Uterus (tissue), 4 donors: ENCODE measurements around the gene MAPK8IP1. TPM values are rescaled to one million over a fixed set of nuclear protein-coding genes. Genes with fewer than 3 reads are reported as not detected.

ENCODE experiments used
- DNase-seq, 2 donors: peaks; one replicate each; pipeline ENCODE4 v3.0.0-alpha.2; 2019 to 2020
- H3K27ac ChIP-seq, 2 donors: fragments of 200-600 bp; sonication (generic); 1 replicate in 1 of 2; 2 replicates in 1 of 2; pipeline ENCODE4 v1.5.1; 2016 to 2018
- H3K27me3 ChIP-seq, 2 donors: fragments of 200-600 bp; sonication (generic); one replicate each; pipeline ENCODE4 v1.5.1; 2018 to 2019; ENCODE audit warnings: control low read depth in 1 of 2
- H3K36me3 ChIP-seq, 2 donors: fragments of 200-600 bp; sonication (generic); one replicate each; pipeline ENCODE4 v1.5.1; 2019; ENCODE audit warnings: control low read depth in 1 of 2
- H3K4me1 ChIP-seq, 2 donors: fragments of 200-600 bp; sonication (generic); one replicate each; pipeline ENCODE4 v1.5.1; 2018 to 2019; ENCODE audit warnings: control low read depth in 1 of 2
- H3K4me3 ChIP-seq, 2 donors: fragments of 200-600 bp; sonication (generic); 1 replicate in 1 of 2; 2 replicates in 1 of 2; pipeline ENCODE4 v1.5.1; 2018 to 2019; ENCODE audit warnings: mild to moderate bottlenecking in 1 of 2
- H3K9me3 ChIP-seq, 2 donors: fragments of 200-600 bp; sonication (generic); one replicate each; pipeline ENCODE4 v1.5.1; 2019; ENCODE audit warnings: control low read depth in 1 of 2
- CTCF ChIP-seq, 4 experiments: fragments of 200-600 bp in 2 of 4; fragments of 450-650 bp in 2 of 4; sonication (generic) in 2 of 4; IDR thresholded peaks; one replicate each; pipeline ENCODE4 v1.5.1; 2016 to 2019; ENCODE audit warnings: antibody characterized with exemption in 4 of 4, mild to moderate bottlenecking in 2 of 4, moderate library complexity in 1 of 4
- POLR2A ChIP-seq, 2 donors: fragments of 450-650 bp; IDR thresholded peaks; one replicate each; pipeline ENCODE4 v1.6.1; 2016; ENCODE audit warnings: antibody characterized with exemption in 2 of 2, mild to moderate bottlenecking in 1 of 2, moderate library complexity in 1 of 2
- intact Hi-C: fragments of 100-400 bp; cut with DNase I; formaldehyde crosslinking; loops from one replicate; pipeline ENCODE4 v1.15.1; 2023; ENCODE audit warnings: low total_unique reads
- total RNA-seq, 4 donors: library from RNA; depleted of rRNA in 3 of 4; stranded (reverse); fragments of >200 nt in 3 of 4; gene quantifications; one replicate each; pipeline versions ENCODE4 v1.1.0 to v1.2.4, GENCODE V29; 2014 to 2023
- donor health status: DM: yes; HTN: yes; CAD: no.

MAPK8IP1 gene
- total RNA-seq, 4 donors from 2014 or later, result 2.1 to 29.9 (median 20.0) TPM

DNA sequence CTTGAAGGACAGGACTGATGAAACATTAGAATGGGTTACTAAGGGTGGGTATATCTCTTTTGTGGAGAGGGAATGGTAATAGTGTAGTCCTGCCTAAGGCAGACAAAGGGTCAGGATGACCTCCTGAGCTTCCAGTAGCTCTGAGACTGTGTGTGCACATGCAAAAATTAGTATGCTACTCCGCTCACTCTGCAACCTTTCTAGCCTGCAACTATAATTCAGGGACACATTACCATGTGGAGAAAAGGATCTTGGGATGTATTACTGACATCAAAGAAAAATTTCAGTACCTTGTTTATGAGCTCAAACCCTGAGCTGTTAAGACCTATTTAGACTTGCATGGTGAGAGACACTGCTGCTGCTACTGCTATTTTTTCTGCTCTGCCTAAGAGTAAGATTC is 62.4 kb downstream of the MAPK8IP1 start:
- DNase-seq, result no peak
- TF ChIP-seq POLR2A (IDR thresholded peaks at IDR 0.05) (no peak), CTCF (IDR thresholded peaks at IDR 0.05) (no peak)
- Histone ChIP-seq H3K27me3 (no peaks in the 10 kb centered on the region), H3K9me3 (no peaks in the 10 kb centered on the region), H3K27ac (no peak overlapping the region), H3K4me1 (no peaks in the 10 kb centered on the region), H3K36me3 (no peaks in the 10 kb centered on the region), H3K4me3 (no peak overlapping the region)
- intact Hi-C loops, result no loop called here

GRCh38 chr11:45948356-45948755 is 62.9 kb downstream of the MAPK8IP1 start:
- Histone ChIP-seq H3K27me3 (no peaks in the 10 kb centered on the region), H3K27ac (no peak overlapping the region), H3K9me3 (no peaks in the 10 kb centered on the region), H3K4me1 (no peaks in the 10 kb centered on the region), H3K4me3 (no peak overlapping the region), H3K36me3 (no peaks in the 10 kb centered on the region)
- intact Hi-C loops, result no loop called here
- no peak for TF ChIP-seq POLR2A (IDR thresholded peaks at IDR 0.05)
- TF ChIP-seq CTCF (IDR thresholded peaks at IDR 0.05), result no peak
- no peak for DNase-seq

GRCh38 chr11:45949992-45950407 is 64.5 kb downstream of the MAPK8IP1 start:
- H3K4me1 ChIP-seq, result no peaks in the 10 kb centered on the region
- H3K27me3 ChIP-seq, result no peaks in the 10 kb centered on the region
- intact Hi-C loops, result no loop called here
- no peak overlapping the region for H3K4me3 ChIP-seq
- no peak for DNase-seq
- H3K9me3 ChIP-seq, result no peaks in the 10 kb centered on the region
- no peak for TF ChIP-seq POLR2A (IDR thresholded peaks at IDR 0.05)
- TF ChIP-seq CTCF (IDR thresholded peaks at IDR 0.05), result no peak
- no peak overlapping the region for H3K27ac ChIP-seq
- H3K36me3 ChIP-seq, result no peaks in the 10 kb centered on the region

Other genes starting within 250 kb of the MAPK8IP1 start
- gene CHST1, start 220.0 kb upstream of the MAPK8IP1 start, total RNA-seq, result 1 to 10 TPM; 2.4 to 7.9 (median 5.9) TPM
- gene SLC35C1, start 80.5 kb upstream of the MAPK8IP1 start, total RNA-seq, result 10 to 100 TPM in 1 of 4 donors, 1 to 10 TPM in 2, under 1 TPM in 1; under 0.01 to 12.7 (median 5.2) TPM
- gene CRY2, start 38.2 kb upstream of the MAPK8IP1 start, total RNA-seq, result 10 to 100 TPM; 22.1 to 91.8 (median 61.0) TPM
- 1 to 10 TPM in 1 of 4 donors, not detected in 3; 1.6 TPM for gene FREY1, start 21.6 kb downstream of the MAPK8IP1 start, total RNA-seq
- gene PEX16, start 32.2 kb downstream of the MAPK8IP1 start, total RNA-seq, result 10 to 100 TPM; 15.3 to 32.1 (median 27.6) TPM
- 1 to 10 TPM in 2 of 4 donors, under 1 TPM in 1, not detected in 1; 0.64 to 4.4 (median 2.4) TPM for gene LARGE2, start 37.0 kb downstream of the MAPK8IP1 start, total RNA-seq
- 10 to 100 TPM; 12.1 to 83.3 (median 29.3) TPM for gene PHF21A, start 235.8 kb downstream of the MAPK8IP1 start, total RNA-seq